Activated CD8-positive, alpha-beta T cell treated with anti-CD3 and anti-CD28 coated beads for 36 hours (primary cell): ENCODE data around the gene GADD45B. TPM values are rescaled to one million over a fixed set of nuclear protein-coding genes. Genes with fewer than 3 reads are reported as not detected.

Experiments
- ATAC-seq: fragments of 200-7000 bp; cut with Tn5 transposase; one replicate; pipeline ENCODE4 v1.10.0; 2021; ENCODE audit warnings: mild to moderate bottlenecking, moderate library complexity
- CTCF ChIA-PET: fragments of 350-600 bp; sonication (Branson Sonifier 250); formaldehyde crosslinking; loops from one replicate; lab custom pipeline; 2021; ENCODE audit warnings: antibody characterized with exemption; lab: Charles Lee
- POLR2A ChIA-PET: fragments of 350-600 bp; sonication (Branson Sonifier 250); formaldehyde crosslinking; loops from one replicate; lab custom pipeline; 2021; ENCODE audit warnings: antibody characterized with exemption; lab: Charles Lee
- DNase-seq: peaks from one replicate; pipeline ENCODE4 v3.0.0-alpha.2; 2020
- H3K27ac Mint-ChIP-seq: one replicate; pipeline ENCODE4 v1.8.0; 2021; ENCODE audit warnings: mild to moderate bottlenecking, mixed read lengths
- H3K27me3 Mint-ChIP-seq: one replicate; pipeline ENCODE4 v1.8.0; 2021; ENCODE audit warnings: mixed read lengths
- H3K36me3 Mint-ChIP-seq: one replicate; pipeline ENCODE4 v1.8.0; 2021; ENCODE audit warnings: low read depth, mixed read lengths
- H3K4me1 Mint-ChIP-seq: one replicate; pipeline ENCODE4 v1.8.0; 2021; ENCODE audit warnings: low read depth, mixed read lengths
- H3K4me3 Mint-ChIP-seq: one replicate; pipeline ENCODE4 v1.8.0; 2021; ENCODE audit warnings: mild to moderate bottlenecking, moderate library complexity, mixed read lengths
- H3K9me3 Mint-ChIP-seq: one replicate; pipeline ENCODE4 v1.8.0; 2021; ENCODE audit warnings: mixed read lengths
- intact Hi-C: fragments of 100-400 bp; cut with micrococcal nuclease; formaldehyde crosslinking; loops from one replicate; pipeline ENCODE4 v1.10.0; 2022
- total RNA-seq, 2 experiments: library from RNA; stranded (reverse); gene quantifications; one replicate each; pipeline ENCODE4 v1.2.3, GENCODE V29; 2021
- TF ChIP-seq, protein P1 (sequence below): fragments of 200-600 bp; IDR thresholded peaks from one replicate; pipeline ENCODE4 v1.8.0; 2022; ENCODE audit warnings: antibody characterized with exemption, mild to moderate bottlenecking

Gene GADD45B
- total RNA-seq, 2 experiments from 2014 or later, result 98.3 to 102 TPM

DNA sequence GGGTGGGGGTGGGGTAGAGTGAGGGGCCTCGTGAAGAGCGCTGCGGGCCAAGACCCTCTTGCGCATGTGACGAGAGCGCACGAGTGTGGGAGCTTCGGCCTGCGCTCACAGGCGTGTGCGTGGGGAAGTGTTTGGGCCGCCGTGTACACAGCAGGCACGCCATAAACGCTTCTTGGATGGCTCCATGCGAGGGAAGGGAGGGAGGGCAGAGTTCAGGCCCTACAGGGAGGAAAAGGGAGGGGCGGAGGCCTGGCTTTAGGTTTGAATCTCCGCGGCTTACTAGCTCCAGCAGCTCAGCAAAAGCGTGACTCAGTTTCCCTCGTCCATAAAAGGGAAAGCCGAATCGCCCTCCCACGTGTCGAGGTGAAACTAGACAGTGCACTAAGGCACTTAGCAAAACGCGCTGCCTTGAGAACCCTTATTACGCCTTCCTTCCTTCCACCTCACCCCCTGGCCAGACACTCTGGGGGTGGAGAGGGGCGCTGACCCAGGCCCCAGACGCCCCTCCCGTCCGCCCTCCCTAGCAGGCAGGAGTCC lies 12.5 kb downstream of the GADD45B start:
- CTCF ChIA-PET, result interaction anchor here (0.8 to 1.0 kb wide), 2 partner anchors 41 to 123 kb away, joined by 3 read pairs; no protein-coding TSS in a partner anchor
- H3K9me3 Mint-ChIP-seq, result peaks cover 7% of the 10 kb centered on the region
- H3K4me1 Mint-ChIP-seq, result peaks cover 23% of the 10 kb centered on the region
- TF ChIP-seq, protein P1, sequence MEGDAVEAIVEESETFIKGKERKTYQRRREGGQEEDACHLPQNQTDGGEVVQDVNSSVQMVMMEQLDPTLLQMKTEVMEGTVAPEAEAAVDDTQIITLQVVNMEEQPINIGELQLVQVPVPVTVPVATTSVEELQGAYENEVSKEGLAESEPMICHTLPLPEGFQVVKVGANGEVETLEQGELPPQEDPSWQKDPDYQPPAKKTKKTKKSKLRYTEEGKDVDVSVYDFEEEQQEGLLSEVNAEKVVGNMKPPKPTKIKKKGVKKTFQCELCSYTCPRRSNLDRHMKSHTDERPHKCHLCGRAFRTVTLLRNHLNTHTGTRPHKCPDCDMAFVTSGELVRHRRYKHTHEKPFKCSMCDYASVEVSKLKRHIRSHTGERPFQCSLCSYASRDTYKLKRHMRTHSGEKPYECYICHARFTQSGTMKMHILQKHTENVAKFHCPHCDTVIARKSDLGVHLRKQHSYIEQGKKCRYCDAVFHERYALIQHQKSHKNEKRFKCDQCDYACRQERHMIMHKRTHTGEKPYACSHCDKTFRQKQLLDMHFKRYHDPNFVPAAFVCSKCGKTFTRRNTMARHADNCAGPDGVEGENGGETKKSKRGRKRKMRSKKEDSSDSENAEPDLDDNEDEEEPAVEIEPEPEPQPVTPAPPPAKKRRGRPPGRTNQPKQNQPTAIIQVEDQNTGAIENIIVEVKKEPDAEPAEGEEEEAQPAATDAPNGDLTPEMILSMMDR, result no peak
- ATAC-seq (peak; percentile 16), DNase-seq (peak; percentile 25)
- H3K4me3 Mint-ChIP-seq, result peak overlapping the region; percentile 12
- intact Hi-C loops, result no loop called here
- POLR2A ChIA-PET, result interaction anchor here (1.0 to 1.3 kb wide), 2 partner anchors 10 to 12 kb away, joined by 3 to 8 read pairs; partner anchors contain the start of gene GADD45B
- H3K27me3 Mint-ChIP-seq, result peaks cover 36% of the 10 kb centered on the region
- no peaks in the 10 kb centered on the region for H3K36me3 Mint-ChIP-seq
- no peak overlapping the region for H3K27ac Mint-ChIP-seq

DNA sequence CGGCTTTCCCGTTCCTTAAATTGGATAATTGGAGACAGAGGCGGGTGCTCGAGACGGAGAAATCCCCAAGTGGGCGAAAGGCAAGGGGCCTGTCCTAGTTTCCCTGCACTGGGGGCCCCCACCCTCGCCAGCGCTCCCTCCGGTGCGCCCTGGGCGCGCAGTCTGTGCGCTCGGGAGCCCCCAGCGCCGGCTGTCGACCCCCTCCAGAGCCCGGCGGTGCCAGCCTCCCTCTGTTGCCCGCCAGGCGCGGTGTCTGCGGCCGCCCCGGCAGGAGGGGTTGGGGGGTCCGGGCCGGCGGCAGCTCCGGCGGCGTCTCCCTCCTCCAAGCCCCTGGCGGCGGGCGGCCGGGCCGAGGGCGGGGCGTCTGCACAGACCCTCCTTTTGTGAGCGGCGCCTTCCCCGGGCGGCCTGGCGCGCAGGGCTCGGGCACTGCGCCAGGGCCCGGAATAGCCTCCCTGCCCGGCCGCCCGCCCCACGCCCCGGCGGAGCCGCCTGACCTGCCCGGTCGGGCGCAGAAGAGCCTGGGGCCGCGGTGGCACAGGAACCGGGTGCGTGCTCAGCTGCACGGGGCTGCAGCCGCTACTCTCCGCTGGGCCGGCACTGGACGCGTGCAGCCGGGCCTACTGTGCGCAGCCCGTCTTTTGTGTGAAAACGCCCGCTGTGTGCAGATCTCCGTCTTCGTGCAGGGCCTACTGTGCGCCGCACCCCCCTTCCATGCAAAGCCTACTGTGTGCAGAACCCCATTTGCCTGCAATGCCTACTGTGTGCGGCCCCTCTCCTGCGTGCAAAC lies 13.2 kb downstream of the GADD45B start:
- H3K36me3 Mint-ChIP-seq, result no peaks in the 10 kb centered on the region
- H3K4me1 Mint-ChIP-seq, result peaks cover 28% of the 10 kb centered on the region

GRCh38 chr19:2490659-2491058 lies 14.7 kb downstream of the GADD45B start:
- Mint-ChIP-seq H3K9me3 (no peaks in the 10 kb centered on the region), H3K27ac (no peak overlapping the region), H3K36me3 (no peaks in the 10 kb centered on the region), H3K4me3 (no peak overlapping the region), H3K27me3 (peaks cover 39% of the 10 kb centered on the region), H3K4me1 (peaks cover 30% of the 10 kb centered on the region)
- DNase-seq (no peak), ATAC-seq (no peak)
- intact Hi-C loops, result no loop called here
- ChIA-PET CTCF (interaction anchor here (1.3 kb wide), 1 partner anchor 123 kb away, joined by 3 read pairs; no protein-coding TSS in a partner anchor), POLR2A (interaction anchor here (1.0 kb wide), 1 partner anchor 13 kb away, joined by 5 read pairs; no protein-coding TSS in a partner anchor)
- TF ChIP-seq, protein P1, result no peak

More for the DNA sequence above, 13.2 kb downstream of the GADD45B start:
- ChIA-PET CTCF (interaction anchor here (0.8 to 1.0 kb wide), 2 partner anchors 41 to 122 kb away, joined by 3 read pairs; no protein-coding TSS in a partner anchor), POLR2A (interaction anchor here (1.0 to 1.3 kb wide), 3 partner anchors 11 to 32 kb away, joined by 3 to 8 read pairs (median 3); partner anchors contain the start of genes GADD45B and LMNB2)
- peaks cover 2% of the 10 kb centered on the region for H3K9me3 Mint-ChIP-seq
- ATAC-seq, result peak; percentile 42
- H3K27me3 Mint-ChIP-seq, result peaks cover 39% of the 10 kb centered on the region
- no peak overlapping the region for H3K27ac Mint-ChIP-seq
- TF ChIP-seq, protein P1, result no peak
- H3K4me3 Mint-ChIP-seq, result peak overlapping the region; percentile 31
- intact Hi-C loops, result no loop called here
- DNase-seq, result no peak

GRCh38 chr19:2491130-2491801 lies 15.3 kb downstream of the GADD45B start:
- ATAC-seq, result no peak
- POLR2A ChIA-PET, result interaction anchor here (1.0 kb wide), 1 partner anchor 14 kb away, joined by 5 read pairs; no protein-coding TSS in a partner anchor
- Mint-ChIP-seq H3K27ac (no peak overlapping the region), H3K36me3 (no peaks in the 10 kb centered on the region), H3K4me1 (peaks cover 36% of the 10 kb centered on the region), H3K27me3 (peaks cover 37% of the 10 kb centered on the region), H3K9me3 (no peaks in the 10 kb centered on the region), H3K4me3 (no peak overlapping the region)
- intact Hi-C loops, result no loop called here
- no peak for DNase-seq
- CTCF ChIA-PET, result interaction anchor here (1.1 kb wide), 1 partner anchor 120 kb away, joined by 3 read pairs; no protein-coding TSS in a partner anchor
- TF ChIP-seq, protein P1, result no peak
